HG03342 (cell line): ENCODE measurements around the gene SLC26A1.
"Not testable (repeated sequence)": the region's sequence is repeated elsewhere in the genome, so short reads cannot be mapped to it uniquely, and the experiment has no call there.

Experiments
- ATAC-seq: cut with Tn5 transposase; IDR thresholded peaks from one replicate; pipeline ENCODE4 v1.9.1; 2021; ENCODE audit warnings: mild to moderate bottlenecking, moderate library complexity; ENCODE audit not compliant: unreplicated experiment

SLC26A1 gene

DNA sequence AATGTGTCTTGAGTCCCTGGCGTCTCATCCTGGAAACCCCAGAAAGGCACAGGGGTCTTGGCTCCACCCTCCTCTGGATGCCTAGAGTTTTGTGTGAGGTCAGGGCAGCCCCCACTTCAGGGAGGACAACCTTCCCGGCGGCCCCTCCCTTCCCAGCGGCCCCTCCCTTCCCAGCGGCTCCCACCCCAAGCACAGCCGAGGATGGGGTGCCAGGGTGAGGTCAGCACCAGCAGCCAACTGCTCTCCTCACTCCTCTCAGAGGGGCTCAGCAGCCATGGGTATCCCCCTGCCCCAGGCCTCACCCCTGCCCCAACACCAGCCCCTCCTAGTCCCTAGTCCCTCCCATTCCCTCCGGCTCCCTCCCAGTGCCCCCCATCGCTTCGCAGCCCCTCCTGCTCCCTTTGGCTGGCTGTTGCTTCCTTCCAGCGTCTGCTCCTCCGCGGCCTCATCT lies 37.2 kb downstream of the SLC26A1 start:
- no peak for ATAC-seq

DNA sequence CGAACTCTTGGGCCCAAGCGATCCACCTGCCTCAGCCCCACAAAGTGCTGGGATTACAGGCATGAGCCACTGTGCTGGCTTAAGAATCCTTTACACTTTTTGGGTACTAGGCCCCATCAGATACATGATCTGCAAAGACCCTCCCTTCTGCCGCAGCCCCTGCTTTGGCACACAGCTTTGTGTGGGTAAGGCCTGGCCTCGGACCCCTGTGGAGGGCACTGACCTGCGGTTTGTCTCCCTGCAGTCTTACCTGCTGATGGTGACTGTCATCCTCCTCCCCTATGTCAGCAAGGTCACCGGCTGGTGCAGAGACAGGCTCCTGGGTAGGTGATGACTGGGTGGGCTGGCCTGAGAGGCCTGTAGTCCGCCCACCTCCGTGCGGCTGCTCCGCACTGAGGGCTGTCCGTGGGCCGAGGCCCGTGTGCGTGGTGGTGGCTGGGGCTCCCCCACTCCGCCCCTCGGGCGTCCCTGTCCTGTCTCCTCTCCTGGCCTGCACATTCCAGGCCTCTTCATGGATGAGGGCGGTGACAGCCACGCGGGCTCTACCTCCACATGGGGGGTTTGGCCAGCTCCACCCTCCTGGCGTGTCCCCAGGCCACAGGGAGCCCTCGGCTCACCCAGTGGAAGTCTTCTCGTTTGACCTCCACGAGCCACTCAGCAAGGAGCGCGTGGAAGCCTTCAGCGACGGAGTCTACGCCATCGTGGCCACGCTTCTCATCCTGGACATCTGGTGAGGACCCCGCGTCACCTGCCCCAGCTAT lies 37.9 kb downstream of the SLC26A1 start:
- ATAC-seq, result no peak

DNA sequence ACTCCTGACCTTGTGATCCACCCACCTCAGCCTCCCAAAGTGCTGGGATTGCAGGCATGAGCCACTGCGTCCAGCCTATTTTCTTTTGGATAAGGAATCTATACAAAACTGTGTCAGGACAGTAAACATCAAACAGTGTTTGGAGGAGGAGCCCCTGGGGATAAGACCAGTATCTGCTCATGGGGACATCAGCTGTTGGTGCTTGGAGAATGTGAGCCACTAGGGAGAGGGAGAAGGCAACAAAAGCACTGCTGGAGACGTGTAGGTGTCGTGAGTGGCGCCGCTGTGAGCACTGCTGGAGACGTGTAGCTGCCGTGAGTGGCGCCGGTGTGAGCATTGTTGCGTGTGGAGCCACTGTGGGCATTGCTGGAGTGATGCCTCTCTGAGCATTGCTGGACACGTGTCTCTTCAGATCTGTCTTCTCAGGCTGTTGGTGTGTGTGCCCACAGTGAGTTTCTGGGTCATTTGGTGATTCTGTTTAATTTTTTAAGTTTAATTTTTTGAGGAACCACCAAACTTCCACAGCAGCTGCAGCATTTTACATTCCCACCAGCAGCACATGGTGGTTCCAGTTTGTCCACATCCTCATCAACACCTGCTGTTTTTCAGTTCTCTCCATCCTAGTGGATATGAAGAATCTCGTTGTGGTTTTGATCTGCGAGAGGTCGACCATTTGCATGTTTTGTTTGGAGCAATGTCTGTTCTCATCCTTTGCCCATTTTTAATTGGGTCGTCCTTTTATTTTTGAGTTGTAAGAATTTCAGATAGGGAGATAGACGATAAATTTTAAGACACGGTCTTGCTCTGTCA lies 38.8 kb downstream of the SLC26A1 start:
- no peak for ATAC-seq

DNA sequence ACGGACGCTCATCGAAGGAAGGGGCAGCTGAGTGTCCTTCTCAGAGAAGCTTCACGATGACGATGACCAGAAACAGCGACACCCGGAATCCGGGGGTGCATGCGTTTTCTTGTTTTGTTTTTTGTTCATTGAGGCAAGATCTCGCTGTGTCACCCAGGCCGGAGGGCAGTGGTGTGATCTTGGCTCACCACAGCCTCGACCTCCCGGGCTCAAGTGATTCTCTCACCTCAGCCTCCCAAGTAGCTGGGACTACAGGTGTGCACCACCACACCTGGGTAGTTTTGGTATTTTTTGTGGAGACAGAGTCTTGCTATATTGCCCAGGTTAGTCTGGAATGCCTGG lies 39.7 kb downstream of the SLC26A1 start:
- no peak for ATAC-seq

DNA sequence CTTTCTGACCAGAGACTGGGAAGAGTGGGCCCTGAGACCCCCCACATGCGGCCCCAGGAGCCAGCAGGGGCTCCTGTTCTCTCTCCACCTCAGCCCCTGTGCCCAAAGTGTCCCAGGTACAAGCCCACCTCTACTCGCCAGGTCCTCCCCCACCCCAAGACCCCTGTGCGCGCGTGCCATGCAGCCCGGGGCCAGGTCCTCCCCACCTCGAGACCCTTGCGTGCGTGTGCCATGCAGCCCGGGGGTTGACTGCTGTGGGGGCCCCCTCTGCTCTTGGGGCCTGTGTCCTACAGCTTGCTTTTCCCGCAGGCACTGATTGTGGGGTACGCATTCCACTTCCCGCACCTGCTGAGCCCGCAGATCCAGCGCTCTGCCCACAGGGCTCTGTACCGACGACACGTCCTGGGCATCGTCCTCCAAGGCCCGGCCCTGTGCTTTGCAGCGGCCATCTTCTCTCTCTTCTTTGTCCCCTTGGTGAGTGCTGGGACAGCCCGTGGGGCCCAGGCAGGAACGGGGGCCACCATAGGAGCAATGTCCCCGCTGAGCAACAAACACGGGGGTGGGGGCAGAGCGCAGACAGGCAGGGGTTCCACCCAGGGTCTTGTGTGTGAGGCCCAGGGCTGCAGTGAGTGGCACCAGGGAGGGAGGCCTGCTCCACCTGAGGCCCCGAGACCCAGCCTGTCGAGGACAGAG lies 40.2 kb downstream of the SLC26A1 start:
- no peak for ATAC-seq

DNA sequence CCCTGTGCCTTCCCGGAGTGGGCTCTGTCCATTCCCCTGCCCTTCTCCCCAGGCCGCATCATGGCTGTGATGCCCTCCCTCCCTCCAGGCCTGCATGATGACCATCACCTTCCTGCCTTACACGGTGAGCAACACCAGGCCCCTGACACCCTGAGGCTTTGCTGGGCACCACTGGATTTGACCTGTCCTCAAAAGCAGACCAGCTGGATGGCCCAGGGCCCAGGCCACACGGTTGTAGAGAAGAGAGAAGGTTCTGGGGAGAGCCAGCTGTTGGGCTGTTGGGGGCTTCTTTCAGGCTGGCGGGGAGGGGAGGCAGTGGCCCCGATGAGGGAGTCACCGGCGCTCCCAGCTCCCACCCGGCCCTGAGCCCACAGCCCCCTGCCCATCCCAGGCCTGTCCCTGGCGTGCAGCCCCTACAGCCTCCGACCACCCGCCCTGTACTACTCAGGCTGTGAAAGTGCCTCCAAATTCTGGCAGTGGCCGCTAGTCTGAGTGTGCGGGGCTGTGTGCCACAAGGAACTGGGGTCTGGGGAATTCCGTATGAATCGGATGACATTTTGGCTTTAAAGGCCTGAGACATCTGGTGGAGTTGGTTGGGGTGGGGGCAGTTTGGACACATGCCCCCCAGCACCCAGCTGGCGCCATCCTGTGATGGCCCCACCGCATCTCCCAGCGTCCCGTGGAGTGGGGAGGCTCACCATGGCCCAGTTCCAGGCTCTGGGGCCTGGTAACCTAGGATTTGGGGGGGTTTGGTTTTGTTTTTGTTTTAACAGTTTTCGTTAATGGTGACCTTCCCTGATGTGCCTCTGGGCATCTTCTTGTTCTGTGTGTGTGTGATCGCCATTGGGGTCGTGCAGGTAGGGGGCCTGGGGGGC lies 41.4 kb downstream of the SLC26A1 start:
- ATAC-seq, result no peak

DNA sequence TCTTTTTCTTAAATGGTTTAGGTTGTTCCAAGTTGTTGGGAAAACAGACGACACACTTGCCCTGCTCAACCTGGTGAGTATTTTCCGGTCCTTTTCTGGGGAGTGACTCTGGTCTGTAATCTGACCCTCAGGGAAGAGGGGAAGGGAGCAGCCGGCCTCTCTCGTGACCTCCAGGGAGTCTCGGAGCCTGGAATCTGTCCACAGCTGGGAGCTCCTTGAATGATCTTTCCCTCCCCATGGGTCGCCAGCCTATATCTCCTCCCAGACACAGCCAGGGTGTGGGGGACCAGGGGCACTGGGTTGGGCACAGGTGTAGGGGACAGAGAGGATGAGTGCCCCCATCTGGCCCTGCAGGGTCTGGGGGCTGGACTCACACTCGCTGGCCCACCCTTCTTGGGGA lies 42.0 kb downstream of the SLC26A1 start:
- no peak for ATAC-seq

DNA sequence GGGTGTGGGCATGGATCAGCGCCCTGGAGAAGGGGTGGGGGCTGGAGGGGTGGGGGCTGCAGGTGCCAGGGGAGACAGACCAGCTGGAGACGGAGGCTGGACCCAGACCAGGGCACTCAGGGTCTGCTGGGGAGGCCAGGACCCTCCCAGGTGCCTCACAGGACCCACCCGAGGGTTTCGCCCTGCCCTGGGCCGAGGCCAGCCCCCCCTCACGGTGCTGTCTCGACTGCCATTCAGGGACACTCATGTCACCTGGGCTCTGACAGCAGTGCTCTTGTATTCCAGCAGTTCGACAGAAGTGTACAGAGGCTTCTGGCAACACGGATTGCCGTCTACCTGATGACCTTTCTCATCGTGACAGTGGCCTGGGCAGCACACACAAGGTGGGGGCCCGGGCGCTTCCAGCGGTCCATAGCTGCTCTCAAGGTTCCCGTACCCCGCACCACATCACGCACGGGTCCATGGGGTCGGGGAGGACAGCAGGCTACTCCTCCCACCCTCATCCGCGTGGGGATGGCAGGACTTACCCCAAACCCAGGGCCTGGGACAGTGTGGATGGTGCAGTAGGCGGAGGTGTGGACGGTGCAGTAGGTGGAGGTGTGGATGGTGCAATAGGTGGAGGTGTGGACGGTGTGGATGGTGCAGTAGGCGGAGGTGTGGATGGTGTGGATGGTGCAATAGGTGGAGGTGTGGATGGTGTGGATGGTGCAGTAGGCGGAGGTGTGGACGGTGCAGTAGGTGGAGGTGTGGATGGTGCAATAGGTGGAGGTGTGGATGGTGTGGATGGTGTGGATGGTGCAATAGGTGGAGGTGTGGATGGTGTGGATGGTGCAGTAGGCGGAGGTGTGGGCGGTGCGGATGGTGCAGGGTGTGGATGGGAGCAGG lies 42.8 kb downstream of the SLC26A1 start:
- ATAC-seq, result no peak

DNA sequence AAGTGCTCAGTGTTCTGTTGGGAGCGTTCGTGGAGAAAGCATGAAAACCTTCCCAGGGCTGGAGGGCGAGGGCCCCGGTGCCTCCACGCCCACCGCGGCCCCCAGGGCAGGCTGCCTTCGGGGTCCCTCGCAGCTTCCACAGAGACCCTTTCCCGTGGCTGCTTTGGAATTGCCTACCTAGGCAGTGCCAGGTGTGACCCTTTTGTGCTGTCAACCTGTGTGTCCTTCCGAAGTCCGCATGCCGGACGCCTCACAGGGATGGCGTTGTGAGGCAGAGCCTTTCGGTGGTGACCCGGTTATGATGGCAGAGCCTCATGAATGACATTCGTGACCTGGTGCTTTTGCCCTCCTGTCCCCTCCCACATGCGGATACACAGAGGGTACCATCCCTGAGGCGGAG lies 43.5 kb downstream of the SLC26A1 start:
- ATAC-seq, result no peak

DNA sequence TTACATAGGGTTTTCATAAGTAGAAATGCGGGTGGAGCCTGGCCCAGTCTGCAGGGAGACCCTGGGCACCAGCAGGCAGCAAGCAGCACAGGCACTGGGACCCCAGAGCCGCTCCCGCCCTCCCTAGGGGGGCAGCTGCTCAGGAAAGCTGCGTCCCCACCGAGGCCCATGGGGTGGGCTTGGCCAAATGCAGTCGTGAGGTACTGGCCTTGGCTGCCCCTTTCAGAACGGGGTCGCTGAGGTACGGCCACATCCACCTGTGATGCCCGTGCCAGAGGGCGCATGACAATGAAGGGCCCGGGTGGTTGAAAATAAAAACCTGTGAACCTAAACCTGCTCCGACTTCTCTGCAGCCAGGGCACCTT lies 44.3 kb downstream of the SLC26A1 start:
- no peak for ATAC-seq

DNA sequence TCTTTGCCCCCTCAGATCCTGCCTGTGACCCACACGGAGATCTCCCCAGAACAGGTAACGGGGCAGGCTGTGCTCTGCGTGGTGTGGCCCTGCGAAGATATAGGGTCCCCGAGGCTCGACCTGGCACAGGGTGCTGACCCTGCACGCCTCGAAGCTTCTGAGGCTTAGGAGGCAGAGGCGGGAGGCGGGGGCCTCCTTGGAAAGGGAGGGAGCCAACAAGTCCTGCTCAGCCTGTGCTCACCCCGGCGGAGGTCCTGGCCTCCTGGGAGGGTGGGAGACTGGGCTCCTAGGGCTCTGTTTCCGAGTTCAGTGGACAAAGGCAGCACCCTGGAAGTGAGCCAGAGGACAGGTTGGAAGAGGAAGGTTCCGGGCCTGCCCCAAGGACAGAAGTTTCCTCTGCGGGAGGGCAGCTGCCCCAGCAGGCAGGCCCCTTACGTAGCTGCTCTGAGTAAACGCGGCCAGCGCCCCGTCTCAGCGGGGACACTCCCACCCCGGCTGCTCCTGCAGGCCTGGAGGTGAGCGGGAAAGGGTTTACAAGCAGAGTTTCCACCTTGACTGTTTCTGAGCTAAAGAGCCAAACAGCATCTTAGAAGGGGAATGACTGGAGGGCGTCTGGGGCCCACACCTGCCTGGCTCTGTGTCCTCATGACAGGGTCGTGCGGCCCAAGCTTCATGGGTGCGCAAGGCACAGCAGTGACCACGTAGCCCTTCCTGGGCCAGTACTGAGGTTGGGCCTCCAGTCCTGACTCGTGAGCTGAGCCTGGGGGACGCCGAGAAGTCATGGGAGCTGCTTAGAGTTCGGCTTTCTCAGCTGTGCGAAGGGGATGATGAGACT lies 44.9 kb downstream of the SLC26A1 start:
- ATAC-seq, result no peak

DNA sequence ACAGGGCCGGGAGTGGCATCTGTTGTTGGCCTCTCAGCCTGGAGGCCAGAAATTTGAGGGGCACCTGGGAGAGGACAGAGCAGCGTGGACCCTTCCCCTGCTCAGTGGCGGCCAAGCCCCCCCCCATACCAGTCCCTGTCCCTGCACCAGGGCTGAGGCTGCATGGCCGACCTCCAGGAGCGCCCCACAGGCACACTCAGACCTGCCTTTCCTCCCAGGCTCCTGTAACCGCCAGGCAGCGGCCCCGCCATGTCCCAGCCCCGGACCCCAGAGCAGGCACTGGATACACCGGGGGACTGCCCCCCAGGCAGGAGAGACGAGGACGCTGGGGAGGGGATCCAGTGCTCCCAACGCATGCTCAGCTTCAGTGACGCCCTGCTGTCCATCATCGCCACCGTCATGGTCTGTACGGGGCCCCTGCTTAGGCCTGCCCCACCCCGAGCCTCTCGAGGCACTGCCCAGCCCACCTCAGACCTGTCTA lies 45.7 kb downstream of the SLC26A1 start:
- ATAC-seq, result no peak

DNA sequence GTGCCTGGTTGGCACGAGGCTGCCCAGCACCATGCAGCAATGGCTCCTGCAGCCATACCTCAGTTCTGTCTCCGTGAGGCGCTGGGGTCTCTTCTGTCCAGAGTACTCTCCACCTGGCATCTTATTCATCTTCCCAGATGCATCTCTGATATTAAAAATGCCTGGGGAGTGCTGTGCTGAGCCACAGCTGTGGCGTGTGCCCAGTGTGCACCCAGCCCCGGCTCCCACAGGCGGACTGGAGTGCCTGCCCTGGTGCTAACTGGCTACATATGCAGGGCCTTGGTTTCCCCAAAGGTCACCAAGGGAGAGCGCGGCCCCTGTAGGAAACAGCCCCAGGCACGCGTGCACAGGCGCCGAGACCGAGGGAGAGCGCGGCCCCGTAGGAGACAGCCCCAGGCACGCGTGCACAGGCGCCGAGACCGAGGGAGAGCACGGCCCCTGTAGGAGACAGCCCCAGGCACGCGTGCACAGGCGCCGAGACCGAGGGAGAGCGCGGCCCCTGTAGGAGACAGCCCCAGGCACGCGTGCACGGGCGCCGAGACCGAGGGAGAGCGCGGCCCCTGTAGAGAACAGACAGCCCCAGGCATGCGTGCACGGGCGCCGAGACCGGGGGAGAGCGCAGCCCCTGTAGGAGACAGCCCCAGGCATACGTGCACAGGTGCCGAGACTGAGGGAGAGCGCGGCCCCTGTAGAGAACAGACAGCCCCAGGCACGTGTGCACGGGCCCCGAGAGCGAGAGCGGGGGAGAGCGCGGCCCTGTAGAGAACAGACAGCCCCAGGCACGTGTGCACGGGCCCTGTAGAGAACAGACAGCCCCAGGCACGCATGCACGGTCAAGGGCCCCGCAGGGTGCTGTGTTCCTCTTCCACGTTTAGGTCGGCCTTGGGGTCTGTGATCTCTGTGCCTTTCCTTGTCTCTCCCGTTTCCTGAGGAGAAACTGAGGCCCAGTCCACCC lies 46.4 kb downstream of the SLC26A1 start:
- ATAC-seq, result no peak

DNA sequence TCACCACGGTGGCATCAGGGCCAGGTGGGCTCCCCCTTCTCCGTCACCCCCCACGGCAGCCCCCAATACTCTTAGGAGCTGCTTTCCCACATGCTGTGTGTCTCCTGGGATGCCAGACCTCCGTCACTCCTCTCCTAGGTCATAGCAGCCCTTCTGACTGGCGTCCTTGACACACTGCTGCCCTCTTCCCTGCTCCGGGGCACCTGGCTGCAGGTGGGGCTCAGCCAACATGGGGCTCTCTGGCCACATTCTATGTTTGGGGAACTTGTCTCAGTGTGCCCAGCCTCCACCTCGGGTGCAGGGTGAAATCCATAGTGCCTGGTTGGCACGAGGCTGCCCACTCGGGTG lies 47.1 kb downstream of the SLC26A1 start:
- ATAC-seq, result no peak

DNA sequence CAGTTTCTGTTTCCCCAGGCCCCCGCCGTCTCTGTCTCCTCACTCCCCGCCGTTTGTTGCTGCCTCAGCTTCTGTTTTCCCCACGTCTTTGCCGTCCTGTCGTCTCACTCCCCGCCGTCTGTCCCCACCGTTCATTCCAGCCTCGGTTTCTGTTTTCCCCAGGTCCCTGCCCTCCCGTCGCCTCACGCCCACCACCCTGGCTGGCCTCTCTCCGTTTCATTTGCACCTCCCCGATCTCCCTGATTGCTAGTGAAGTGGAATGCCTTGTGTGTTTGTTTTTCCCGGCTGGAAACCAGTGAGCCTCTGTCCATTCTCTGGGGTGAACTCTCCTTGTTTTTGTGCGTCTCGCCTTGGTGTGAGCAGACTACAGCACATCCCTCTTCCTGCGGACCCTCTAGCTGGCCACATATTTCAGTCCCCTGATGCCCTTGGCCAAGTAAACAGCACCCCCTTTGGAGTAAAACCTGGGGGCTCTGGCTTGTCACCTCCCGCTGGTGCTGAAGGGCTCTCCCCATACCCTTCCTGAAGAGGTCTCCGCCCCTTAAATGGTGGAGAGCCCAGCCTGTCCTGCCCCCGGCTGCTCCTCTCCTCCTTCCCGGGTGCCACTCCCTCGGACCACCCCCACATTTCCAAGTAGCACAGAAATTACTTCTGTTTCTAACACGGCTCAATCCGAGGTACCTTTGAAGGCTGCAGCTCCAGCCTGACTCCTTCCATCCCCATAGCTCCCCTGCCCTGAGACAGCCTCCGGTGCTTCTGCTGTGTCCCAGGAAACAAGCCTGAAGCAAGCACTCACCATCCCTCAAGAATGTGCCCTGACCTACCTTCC lies 47.7 kb downstream of the SLC26A1 start:
- no peak for ATAC-seq

DNA sequence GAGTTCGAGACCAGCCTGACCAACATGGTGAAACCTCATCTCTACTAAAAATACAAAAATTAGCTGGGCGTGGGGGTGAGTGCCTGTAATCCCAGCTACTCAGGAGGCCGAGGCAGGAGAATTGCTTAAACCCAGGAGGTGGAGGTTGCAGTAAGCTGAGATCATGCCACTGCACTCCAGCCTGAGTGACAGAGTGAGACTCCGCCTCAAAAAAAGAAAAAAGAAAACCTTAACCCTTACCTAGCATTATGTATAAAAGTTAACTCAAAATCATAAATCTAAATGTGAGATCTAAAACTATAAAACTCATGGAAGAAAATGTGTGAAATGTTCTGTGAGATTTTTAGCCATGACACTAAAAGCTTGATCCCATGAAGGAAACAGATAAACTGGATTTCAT lies 53.7 kb downstream of the SLC26A1 start:
- ATAC-seq, result not testable (repeated sequence)
